Measurements from ENCODE around the gene SPC25.

- TF ChIP-seq CTCF (IDR thresholded peaks at IDR 0.05; ENCODE audit: low read depth, low read length) (no peak), EZH2phosphoT487 (IDR thresholded peaks at IDR 0.05; ENCODE audit: low read depth) (no peak)
Measured at GRCh38 chr2:168896783-168897182, 6.6 kb upstream of the SPC25 start.
